Peyer's patch (tissue), 4 donors: Measurements from ENCODE around the gene ZFPL1. TPM values are rescaled to one million over a fixed set of nuclear protein-coding genes. Genes with fewer than 3 reads are reported as not detected.

Source experiments
- DNase-seq, 3 donors: peaks; one replicate each; pipeline ENCODE4 v3.0.0-alpha.2; 2017 to 2019
- H3K27ac ChIP-seq, 4 donors: fragments of 200-600 bp; sonication (generic); one replicate each; pipeline ENCODE4 v1.5.1; 2016 to 2019
- H3K27me3 ChIP-seq, 2 donors: fragments of 200-600 bp; sonication (generic); one replicate each; pipeline ENCODE4 v1.5.1; 2019
- H3K36me3 ChIP-seq, 3 donors: fragments of 200-600 bp; sonication (generic); one replicate each; pipeline ENCODE4 v1.5.1; 2016 to 2019
- H3K4me1 ChIP-seq, 4 donors: fragments of 200-600 bp; sonication (generic); one replicate each; pipeline ENCODE4 v1.5.1; 2016 to 2019
- H3K4me3 ChIP-seq, 4 donors: fragments of 200-600 bp; sonication (generic); 1 replicate in 3 of 4; 2 replicates in 1 of 4; pipeline ENCODE4 v1.5.1; 2016 to 2019; ENCODE audit warnings: mild to moderate bottlenecking in 1 of 4
- H3K9me3 ChIP-seq, 4 donors: fragments of 200-600 bp; sonication (generic); one replicate each; pipeline ENCODE4 v1.5.1; 2016 to 2019; ENCODE audit warnings: mild to moderate bottlenecking in 1 of 4
- CTCF ChIP-seq, 6 experiments: fragments of 450-650 bp in 4 of 6; fragments of 200-600 bp in 2 of 6; sonication (generic) in 1 of 6; IDR thresholded peaks; one replicate each; pipeline ENCODE4 v1.5.1; 2017 to 2019; ENCODE audit warnings: antibody characterized with exemption in 6 of 6, mild to moderate bottlenecking in 3 of 6, moderate library complexity in 1 of 6
- POLR2A ChIP-seq, 2 donors: fragments of 450-650 bp; IDR thresholded peaks; one replicate each; pipeline ENCODE4 v1.5.1; 2017; ENCODE audit warnings: antibody characterized with exemption in 2 of 2, mild to moderate bottlenecking in 2 of 2, moderate library complexity in 2 of 2
- total RNA-seq, 4 donors: library from RNA; depleted of rRNA; stranded (reverse); fragments of >200 nt; gene quantifications; one replicate each; pipeline ENCODE4 v1.1.0, GENCODE V29; 2016

Gene ZFPL1
- total RNA-seq, 4 donors from 2014 or later: 53.9 to 67.6 (median 55.5) TPM

- H3K9me3 ChIP-seq: no peaks in the 10 kb centered on the region
- H3K4me3 ChIP-seq: no peak overlapping the region
- H3K4me1 ChIP-seq: peaks cover 3 to 46% (median 24%) of the 10 kb centered on the region in 4 donors
- H3K27ac ChIP-seq: peak overlapping the region in 1 of 4 donors; percentile 6
- TF ChIP-seq POLR2A (IDR thresholded peaks at IDR 0.05) (no peak), CTCF (IDR thresholded peaks at IDR 0.05) (no peak)
- DNase-seq: peak in 1 of 3 donors; percentile 34
- H3K36me3 ChIP-seq: peaks cover 0 to 27% (median 0%) of the 10 kb centered on the region in 3 donors
- no peaks in the 10 kb centered on the region for H3K27me3 ChIP-seq
Measured at GRCh38 chr11:65119670-65119995, 35.6 kb downstream of the ZFPL1 start.

GRCh38 chr11:65120831-65121230 lies 36.8 kb downstream of the ZFPL1 start:
- DNase-seq: peak in 1 of 3 donors; percentile 12
- H3K4me1 ChIP-seq: peaks cover 3 to 42% (median 23%) of the 10 kb centered on the region in 4 donors
- peaks cover 0 to 39% (median 0%) of the 10 kb centered on the region in 3 donors for H3K36me3 ChIP-seq
- H3K4me3 ChIP-seq: peak overlapping the region in 3 of 4 donors; percentile 75 to 89 (median 88)
- peak overlapping the region; percentile 95 to 99 (median 96) for H3K27ac ChIP-seq
- no peaks in the 10 kb centered on the region for H3K27me3 ChIP-seq
- H3K9me3 ChIP-seq: no peaks in the 10 kb centered on the region
- no peak for TF ChIP-seq POLR2A (IDR thresholded peaks at IDR 0.05)
- TF ChIP-seq CTCF (IDR thresholded peaks at IDR 0.05): no peak

- Histone ChIP-seq H3K27me3 (no peaks in the 10 kb centered on the region), H3K4me1 (peaks cover 2 to 35% (median 18%) of the 10 kb centered on the region in 4 donors), H3K36me3 (peaks cover 0 to 46% (median 0%) of the 10 kb centered on the region in 3 donors), H3K4me3 (peak overlapping the region; percentile 75 to 89 (median 83)), H3K9me3 (no peaks in the 10 kb centered on the region), H3K27ac (peak overlapping the region; percentile 95 to 99 (median 96))
- peak in 2 of 3 donors; percentile 71 to 74 for DNase-seq
- no peak for TF ChIP-seq CTCF (IDR thresholded peaks at IDR 0.05)
- peak in 1 of 2 donors; percentile 15 for TF ChIP-seq POLR2A (IDR thresholded peaks at IDR 0.05)
Measured at GRCh38 chr11:65121447-65121864, 37.4 kb downstream of the ZFPL1 start.

- TF ChIP-seq CTCF (IDR thresholded peaks at IDR 0.05): peak in 1 of 6 experiments; percentile 18
- peak; percentile 94 to 99 for TF ChIP-seq POLR2A (IDR thresholded peaks at IDR 0.05)
- H3K4me1 ChIP-seq: peaks cover 0 to 29% (median 13%) of the 10 kb centered on the region in 4 donors
- DNase-seq: peak; percentile 99 to 100 (median 99)
- peaks cover 0 to 52% (median 0%) of the 10 kb centered on the region in 3 donors for H3K36me3 ChIP-seq
- H3K9me3 ChIP-seq: no peaks in the 10 kb centered on the region
- no peaks in the 10 kb centered on the region for H3K27me3 ChIP-seq
- peak within 1 kb of the TSS; percentile 75 to 89 (median 83) for H3K4me3 ChIP-seq
- H3K27ac ChIP-seq: peak within 1 kb of the TSS; percentile 95 to 99 (median 96)
Measured at GRCh38 chr11:65121865-65122696, 38.1 kb downstream of the ZFPL1 start, which contains the start of the genes FAU and MRPL49. Gene FAU (minus strand): TSS chr11:65122134. CDS start chr11:65121813, 321 bp downstream. Gene MRPL49 (plus strand): TSS chr11:65122321. CDS start chr11:65122347, 26 bp downstream.

GRCh38 chr11:65124480-65125196 lies 40.6 kb downstream of the ZFPL1 start:
- Histone ChIP-seq H3K4me1 (peaks cover 0 to 29% (median 13%) of the 10 kb centered on the region in 4 donors), H3K27ac (no peak overlapping the region), H3K36me3 (peaks cover 0 to 67% (median 0%) of the 10 kb centered on the region in 3 donors), H3K27me3 (no peaks in the 10 kb centered on the region), H3K4me3 (no peak overlapping the region), H3K9me3 (no peaks in the 10 kb centered on the region)
- TF ChIP-seq CTCF (IDR thresholded peaks at IDR 0.05) (no peak), POLR2A (IDR thresholded peaks at IDR 0.05) (no peak)
- DNase-seq: peak in 1 of 3 donors; percentile 42
